Neuron (in vitro differentiated cells): ENCODE measurements around the gene TMEM130.

Experiments
- H2AFZ ChIP-seq: one replicate; pipeline ENCODE4 v1.6.1; 2013; ENCODE audit warnings: low read depth, mild to moderate bottlenecking, inconsistent platforms, low read length, moderate library complexity
- H3K27me3 ChIP-seq: one replicate; pipeline ENCODE4 v1.6.1; 2013; ENCODE audit warnings: low read length; ENCODE audit not compliant: insufficient read depth
- H3K36me3 ChIP-seq: one replicate; pipeline ENCODE4 v1.6.1; 2013; ENCODE audit warnings: low read length; ENCODE audit not compliant: insufficient read depth
- H3K4me1 ChIP-seq: one replicate; pipeline ENCODE4 v1.6.1; 2013; ENCODE audit warnings: low read length; ENCODE audit not compliant: insufficient read depth
- H3K4me3 ChIP-seq: 2 replicates; pipeline ENCODE4 v1.5.1; 2013; ENCODE audit warnings: mild to moderate bottlenecking, low read length, moderate library complexity
- H3K9me3 ChIP-seq: one replicate; pipeline ENCODE4 v1.6.1; 2013; ENCODE audit warnings: low read length

The TMEM130 gene

GRCh38 chr7:98872328-98872924 is 2.6 kb upstream of the TMEM130 start:
- Histone ChIP-seq H3K36me3 (no peaks in the 10 kb centered on the region), H3K4me1 (peaks cover 9% of the 10 kb centered on the region), H2AFZ (no peak overlapping the region), H3K4me3 (no peak overlapping the region), H3K9me3 (no peaks in the 10 kb centered on the region), H3K27me3 (peaks cover 35% of the 10 kb centered on the region)

DNA sequence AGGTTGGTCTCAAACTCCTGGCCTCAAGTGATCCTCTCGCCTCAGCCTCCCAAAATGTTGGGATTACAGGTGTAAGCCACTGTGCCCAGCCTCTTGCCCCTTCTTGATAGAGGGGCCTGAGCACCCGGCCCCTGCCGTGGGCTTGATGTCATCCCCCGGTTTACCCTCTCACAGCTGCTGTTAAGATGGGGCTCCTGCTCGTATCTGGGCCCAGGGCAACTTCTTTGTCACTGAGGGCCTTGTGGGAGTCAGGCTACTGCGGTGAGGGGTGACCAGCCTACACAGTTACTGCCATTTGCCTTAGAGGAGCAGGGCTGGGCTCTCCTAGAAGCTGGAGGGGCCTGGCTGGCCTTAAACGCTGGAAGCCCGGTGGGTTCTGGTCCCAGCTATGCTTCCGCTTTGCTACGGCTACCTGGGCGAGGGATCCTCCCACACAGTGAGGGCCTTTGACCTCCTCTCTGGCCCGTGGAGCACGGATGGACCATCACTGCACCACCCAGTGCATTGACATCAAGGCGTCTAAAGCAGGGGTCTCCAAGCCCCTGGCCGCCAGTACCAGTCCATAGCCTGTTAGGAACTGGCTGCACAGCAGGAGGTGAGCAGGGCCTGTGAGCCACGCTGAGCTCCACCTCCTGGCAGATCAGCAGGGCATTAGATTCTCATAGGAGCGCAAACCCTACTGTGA is 1.1 kb upstream of the TMEM130 start:
- no peaks in the 10 kb centered on the region for H3K36me3 ChIP-seq
- H2AFZ ChIP-seq, result no peak overlapping the region
- no peak overlapping the region for H3K4me3 ChIP-seq
- no peaks in the 10 kb centered on the region for H3K9me3 ChIP-seq
- H3K27me3 ChIP-seq, result peaks cover 35% of the 10 kb centered on the region
- peaks cover 16% of the 10 kb centered on the region for H3K4me1 ChIP-seq

GRCh38 chr7:98870121-98870651 is 372 bp upstream of the TMEM130 start:
- Histone ChIP-seq H3K9me3 (no peaks in the 10 kb centered on the region), H3K4me3 (peak overlapping the region; percentile 49), H3K36me3 (no peaks in the 10 kb centered on the region), H2AFZ (peak overlapping the region; percentile 71), H3K4me1 (peaks cover 16% of the 10 kb centered on the region), H3K27me3 (peaks cover 35% of the 10 kb centered on the region)

DNA sequence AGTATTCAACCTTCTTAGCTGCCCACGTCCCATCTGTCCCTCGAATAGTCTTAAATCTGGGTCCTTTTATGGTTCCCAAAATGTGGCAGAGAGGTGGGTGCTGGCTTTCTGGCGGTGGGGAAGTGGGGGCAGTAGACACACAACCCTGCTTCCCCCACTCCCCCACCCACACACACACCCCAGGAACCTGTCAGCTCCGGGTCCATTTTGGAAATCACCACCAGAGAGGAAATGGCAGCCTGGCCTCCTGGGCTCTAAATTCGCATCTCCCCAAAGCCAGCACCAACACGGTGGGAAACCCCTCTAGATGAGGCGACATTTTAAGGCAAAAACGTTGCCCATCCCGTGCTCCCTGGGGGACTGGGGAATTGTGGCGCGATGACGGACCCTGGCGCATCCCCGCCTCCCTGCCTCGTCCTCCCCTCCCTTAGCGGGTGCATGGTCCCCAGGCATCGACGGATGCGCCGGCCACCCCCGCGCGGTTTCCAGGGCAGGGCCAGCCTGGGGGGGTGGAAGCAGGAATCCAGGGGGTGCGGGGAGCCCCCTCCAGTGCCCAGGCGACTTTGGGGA is 702 bp downstream of the TMEM130 start:
- peaks cover 16% of the 10 kb centered on the region for H3K4me1 ChIP-seq
- no peaks in the 10 kb centered on the region for H3K9me3 ChIP-seq
- peak overlapping the region; percentile 71 for H2AFZ ChIP-seq
- peaks cover 33% of the 10 kb centered on the region for H3K27me3 ChIP-seq
- no peaks in the 10 kb centered on the region for H3K36me3 ChIP-seq
- H3K4me3 ChIP-seq, result peak overlapping the region; percentile 49

DNA sequence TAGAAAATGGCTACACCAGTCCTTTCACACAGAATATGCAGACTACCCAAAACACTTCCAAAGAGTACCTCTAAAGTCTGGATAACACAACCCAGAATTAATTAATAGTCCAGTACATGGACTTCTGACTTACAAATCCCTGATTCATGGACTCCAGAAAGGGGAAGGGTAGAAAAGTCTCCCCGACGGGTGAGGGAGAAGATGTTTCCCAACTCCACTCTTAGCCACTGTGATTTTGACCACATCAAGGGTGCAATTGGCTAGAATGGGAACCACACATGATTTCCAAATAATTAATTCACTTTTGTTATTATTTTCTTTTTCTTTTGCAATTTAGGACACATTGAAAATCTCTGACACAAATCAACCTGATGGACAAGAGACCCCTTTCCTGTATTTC is 1.4 kb downstream of the TMEM130 start:
- peaks cover 33% of the 10 kb centered on the region for H3K27me3 ChIP-seq
- H3K36me3 ChIP-seq, result no peaks in the 10 kb centered on the region
- H3K9me3 ChIP-seq, result no peaks in the 10 kb centered on the region
- H3K4me1 ChIP-seq, result peaks cover 16% of the 10 kb centered on the region
- no peak overlapping the region for H2AFZ ChIP-seq
- no peak overlapping the region for H3K4me3 ChIP-seq

DNA sequence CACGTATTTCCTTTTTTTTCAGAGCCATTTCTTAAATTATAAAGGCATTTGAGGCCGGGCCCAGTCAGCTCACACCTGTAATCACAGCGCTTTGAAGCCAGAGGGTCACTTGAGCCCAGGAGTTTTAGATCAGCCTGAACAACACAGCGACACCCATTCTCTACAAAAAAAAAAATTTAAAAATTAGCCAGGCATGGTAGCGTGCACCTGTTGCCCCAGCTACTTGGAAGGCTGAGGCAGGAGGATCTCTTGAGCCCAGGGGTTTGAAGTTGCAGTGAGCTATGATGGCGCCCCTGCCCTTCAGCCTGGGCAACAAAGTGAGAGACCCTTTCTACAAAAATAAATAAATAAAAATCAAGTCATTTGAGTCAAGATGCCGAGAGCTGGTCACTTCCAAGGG is 3.0 kb downstream of the TMEM130 start:
- peaks cover 16% of the 10 kb centered on the region for H3K4me1 ChIP-seq
- H3K4me3 ChIP-seq, result no peak overlapping the region
- H3K9me3 ChIP-seq, result no peaks in the 10 kb centered on the region
- H3K27me3 ChIP-seq, result peaks cover 31% of the 10 kb centered on the region
- H2AFZ ChIP-seq, result no peak overlapping the region
- no peaks in the 10 kb centered on the region for H3K36me3 ChIP-seq

GRCh38 chr7:98866351-98866750 is 3.5 kb downstream of the TMEM130 start:
- no peak overlapping the region for H2AFZ ChIP-seq
- H3K9me3 ChIP-seq, result no peaks in the 10 kb centered on the region
- H3K27me3 ChIP-seq, result peaks cover 29% of the 10 kb centered on the region
- peaks cover 16% of the 10 kb centered on the region for H3K4me1 ChIP-seq
- no peak overlapping the region for H3K4me3 ChIP-seq
- no peaks in the 10 kb centered on the region for H3K36me3 ChIP-seq

- H3K36me3 ChIP-seq, result no peaks in the 10 kb centered on the region
- peaks cover 19% of the 10 kb centered on the region for H3K27me3 ChIP-seq
- peaks cover 14% of the 10 kb centered on the region for H3K4me1 ChIP-seq
- H3K4me3 ChIP-seq, result no peak overlapping the region
- H3K9me3 ChIP-seq, result no peaks in the 10 kb centered on the region
- H2AFZ ChIP-seq, result no peak overlapping the region
Measured at GRCh38 chr7:98864731-98865453, 4.9 kb downstream of the TMEM130 start.

DNA sequence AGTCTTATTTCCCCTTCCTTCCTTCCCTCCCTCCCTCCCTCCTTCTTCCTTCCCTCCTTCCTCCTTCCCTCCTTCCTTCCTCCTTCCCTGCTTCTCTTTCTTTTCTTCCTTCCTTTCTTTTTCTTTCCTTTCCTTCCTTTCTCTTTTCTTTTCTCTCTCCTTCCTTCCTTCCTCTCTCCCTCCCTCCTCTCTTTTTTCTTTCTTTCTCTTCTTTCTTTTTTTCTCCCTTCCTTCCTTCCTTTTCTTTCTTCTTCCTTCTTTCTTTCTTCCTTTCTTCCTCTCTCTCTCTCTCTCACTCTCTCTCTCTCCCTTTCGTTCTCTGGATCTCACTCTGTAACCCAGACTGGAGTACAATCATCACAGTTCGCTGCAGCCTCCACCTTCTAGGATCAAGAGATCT is 6.2 kb downstream of the TMEM130 start:
- no peak overlapping the region for H2AFZ ChIP-seq
- H3K27me3 ChIP-seq, result peaks cover 6% of the 10 kb centered on the region
- H3K4me1 ChIP-seq, result peaks cover 10% of the 10 kb centered on the region
- no peak overlapping the region for H3K4me3 ChIP-seq
- H3K9me3 ChIP-seq, result no peaks in the 10 kb centered on the region
- no peaks in the 10 kb centered on the region for H3K36me3 ChIP-seq

DNA sequence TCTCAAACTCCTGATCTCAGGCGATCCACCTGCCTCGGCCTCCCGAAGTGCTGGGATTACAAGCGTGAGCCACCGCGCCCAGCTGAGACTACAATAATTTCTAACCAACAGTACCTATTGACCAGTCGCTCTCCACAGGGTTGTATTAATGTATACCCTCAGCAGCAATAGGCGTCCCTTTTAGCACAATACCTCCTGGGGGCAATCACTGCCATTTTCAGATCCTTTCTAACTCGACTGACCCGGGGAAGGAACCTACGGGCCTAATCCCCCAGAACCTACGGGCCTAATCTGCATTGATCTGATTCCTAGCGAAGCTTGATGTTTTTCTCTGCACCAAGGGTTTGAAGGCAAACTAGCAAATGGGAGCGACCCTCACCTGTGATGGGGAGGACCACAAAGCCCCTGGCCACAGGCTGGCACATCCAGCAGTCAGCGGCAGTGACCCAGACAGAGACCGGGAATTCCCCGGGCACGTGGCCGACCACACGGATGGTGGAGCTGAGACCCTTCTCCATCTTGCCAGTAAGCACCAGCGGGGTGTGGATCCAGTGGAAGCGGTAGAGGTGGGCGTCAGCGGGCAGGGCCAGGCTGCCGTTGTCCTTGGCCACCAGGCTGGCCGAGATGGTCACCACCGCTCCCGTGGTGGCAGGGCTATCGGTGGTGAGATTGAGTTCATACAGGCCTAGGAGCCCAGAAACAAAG is 6.9 kb downstream of the TMEM130 start:
- H2AFZ ChIP-seq, result no peak overlapping the region
- peaks cover 10% of the 10 kb centered on the region for H3K4me1 ChIP-seq
- H3K36me3 ChIP-seq, result no peaks in the 10 kb centered on the region
- H3K9me3 ChIP-seq, result no peaks in the 10 kb centered on the region
- H3K4me3 ChIP-seq, result no peak overlapping the region
- H3K27me3 ChIP-seq, result no peaks in the 10 kb centered on the region

- Histone ChIP-seq H3K9me3 (no peaks in the 10 kb centered on the region), H3K27me3 (no peaks in the 10 kb centered on the region), H2AFZ (no peak overlapping the region), H3K36me3 (no peaks in the 10 kb centered on the region), H3K4me1 (peaks cover 4% of the 10 kb centered on the region), H3K4me3 (no peak overlapping the region)
Measured at GRCh38 chr7:98862203-98862602, 7.6 kb downstream of the TMEM130 start.

- no peaks in the 10 kb centered on the region for H3K27me3 ChIP-seq
Measured at GRCh38 chr7:98860071-98860470, 9.7 kb downstream of the TMEM130 start.

More at GRCh38 chr7:98860071-98860470, 9.7 kb downstream of the TMEM130 start:
- Histone ChIP-seq H3K4me1 (no peaks in the 10 kb centered on the region), H2AFZ (no peak overlapping the region), H3K4me3 (no peak overlapping the region), H3K36me3 (no peaks in the 10 kb centered on the region), H3K9me3 (no peaks in the 10 kb centered on the region)
